ENCODE measurements around the gene TMEM183A.

GRCh38 chr1:202964791-202965410, 42.3 kb upstream of the TMEM183A start:
- TF ChIP-seq CTCF (IDR thresholded peaks at IDR 0.05) (no peak), POLR2A (IDR thresholded peaks at IDR 0.05) (no peak)
